RCC 7860 (cell line): ENCODE data around the gene NUDT2.
A peak's percentile ranks its signal among the peaks of the same experiment; 100 is the strongest.
"Not testable (repeated sequence)": the region's sequence is repeated elsewhere in the genome, so short reads cannot be mapped to it uniquely, and the experiment has no call there.

Experiments used
- DNase-seq: peaks from one replicate; pipeline ENCODE4 v3.0.0-alpha.2; 2015; ENCODE audit warnings: low spot score
- FAIRE-seq: peaks from 2 replicates; lab custom pipeline; 2012; peaks lifted over from hg19 to GRCh38; lab: Jason Lieb, UNC

NUDT2 gene

DNA sequence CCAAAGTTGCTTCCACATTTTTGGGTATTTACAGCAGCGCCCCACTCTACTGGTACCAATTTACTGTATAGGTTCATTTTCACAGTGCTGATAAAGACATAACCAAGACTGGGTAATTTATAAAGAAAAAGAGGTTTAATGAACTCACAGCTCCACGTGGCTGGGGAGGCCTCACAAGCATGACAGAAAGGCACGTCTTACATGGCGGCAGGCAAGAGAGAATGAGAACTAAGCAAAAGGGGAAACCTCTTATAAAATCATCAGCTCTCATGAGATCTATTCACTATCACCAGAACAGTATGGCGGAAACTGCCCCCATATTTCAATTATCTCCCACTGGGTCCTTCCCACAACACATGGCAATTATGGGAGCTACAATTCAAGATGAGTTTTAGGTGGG is 39.4 kb downstream of the NUDT2 start:
- not testable (repeated sequence) for DNase-seq, FAIRE-seq

DNA sequence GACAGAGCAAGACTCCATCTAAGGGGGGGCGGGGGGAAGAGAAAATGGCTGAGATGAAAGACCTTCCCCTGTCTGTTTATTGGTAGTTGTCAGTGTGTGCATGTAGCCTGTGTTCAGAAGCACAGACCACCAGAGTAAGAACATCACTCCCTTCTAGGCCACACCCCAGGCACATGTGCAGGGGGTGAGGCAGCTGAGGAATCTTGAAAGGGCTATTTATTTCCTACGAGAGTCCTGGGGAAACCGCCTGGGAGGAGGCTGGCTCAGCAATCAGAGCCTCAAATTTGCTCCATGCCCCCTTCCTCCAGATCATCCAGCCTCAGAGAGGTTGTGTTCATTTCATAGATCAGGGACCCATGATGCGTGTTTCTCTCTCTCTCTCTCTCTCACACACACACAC is 40.3 kb downstream of the NUDT2 start:
- FAIRE-seq, result no peak
- no peak for DNase-seq

DNA sequence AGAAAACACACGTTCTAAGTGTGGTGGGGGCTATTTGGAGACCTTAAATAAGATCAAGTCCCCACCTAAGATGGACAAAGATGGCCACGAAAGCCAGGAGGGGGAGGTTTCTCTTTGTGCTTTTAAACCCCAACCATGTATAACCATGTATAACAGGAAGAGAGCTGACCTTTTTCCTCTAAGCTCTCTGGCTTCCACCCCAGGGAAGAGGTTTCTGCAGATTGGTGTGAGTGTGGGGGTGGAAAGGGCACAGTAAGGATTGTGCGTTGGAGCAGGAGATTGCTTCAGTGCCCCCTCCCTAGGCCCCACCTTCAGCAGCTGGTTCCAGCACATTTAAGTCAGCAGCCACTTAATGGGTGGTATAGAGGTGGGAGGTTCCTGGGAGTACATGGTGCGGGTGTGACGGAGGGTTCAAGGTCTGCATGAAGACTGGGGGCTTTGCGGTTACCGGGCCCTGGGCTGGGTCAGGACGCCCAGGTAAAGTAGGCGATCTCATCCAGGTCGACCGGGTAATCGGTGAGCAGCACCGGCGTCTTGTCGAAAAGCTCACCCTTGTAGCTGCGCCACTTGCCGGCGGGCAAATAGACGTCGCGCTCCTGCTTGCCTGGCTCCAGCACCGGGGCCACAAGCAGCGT is 41.1 kb downstream of the NUDT2 start:
- DNase-seq (no peak), FAIRE-seq (no peak)

DNA sequence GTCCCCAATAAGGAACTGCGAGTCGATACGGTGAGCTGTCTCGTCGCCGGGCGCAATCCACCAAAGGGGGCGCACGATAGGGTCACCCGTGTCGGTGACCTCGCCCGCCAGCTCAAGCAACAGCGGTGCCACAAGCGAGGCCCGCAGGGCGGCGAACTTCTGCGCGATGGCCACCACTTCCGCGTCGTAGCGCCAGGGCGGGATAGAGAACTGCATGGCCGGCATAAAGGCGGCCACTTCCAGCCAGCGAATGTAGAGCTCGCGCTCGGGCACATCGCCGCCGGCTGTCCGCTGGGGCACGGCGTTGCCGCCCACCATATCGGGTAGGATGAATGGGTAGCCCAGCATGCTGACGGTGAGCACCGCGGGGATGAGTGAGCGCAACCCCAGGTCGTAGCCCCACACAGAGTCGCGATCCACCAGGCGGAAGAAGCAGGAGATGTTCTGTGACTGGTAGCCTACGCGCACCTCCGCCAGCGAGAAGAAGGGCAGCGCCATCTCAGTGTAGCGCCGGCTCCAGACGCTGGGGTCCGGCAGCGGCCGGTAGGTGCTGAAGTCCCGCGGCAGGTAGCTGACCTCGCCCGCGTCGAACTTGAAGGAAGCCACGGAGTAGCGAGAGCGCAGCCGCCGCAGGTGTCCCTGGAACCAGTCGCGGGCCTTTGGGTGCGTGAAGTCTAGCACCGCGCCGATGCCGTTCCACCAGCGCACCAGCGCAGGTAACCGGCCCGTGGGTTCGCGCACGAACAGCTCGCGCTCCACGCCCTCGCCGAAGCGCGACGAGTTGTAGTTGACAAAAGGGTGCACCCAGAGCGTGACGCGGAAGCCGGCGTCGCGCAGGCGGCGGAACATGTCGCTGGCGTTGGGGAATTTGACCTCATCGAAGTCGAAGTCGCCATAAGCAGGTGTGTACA is 41.9 kb downstream of the NUDT2 start:
- FAIRE-seq (no peak), DNase-seq (no peak)

DNA sequence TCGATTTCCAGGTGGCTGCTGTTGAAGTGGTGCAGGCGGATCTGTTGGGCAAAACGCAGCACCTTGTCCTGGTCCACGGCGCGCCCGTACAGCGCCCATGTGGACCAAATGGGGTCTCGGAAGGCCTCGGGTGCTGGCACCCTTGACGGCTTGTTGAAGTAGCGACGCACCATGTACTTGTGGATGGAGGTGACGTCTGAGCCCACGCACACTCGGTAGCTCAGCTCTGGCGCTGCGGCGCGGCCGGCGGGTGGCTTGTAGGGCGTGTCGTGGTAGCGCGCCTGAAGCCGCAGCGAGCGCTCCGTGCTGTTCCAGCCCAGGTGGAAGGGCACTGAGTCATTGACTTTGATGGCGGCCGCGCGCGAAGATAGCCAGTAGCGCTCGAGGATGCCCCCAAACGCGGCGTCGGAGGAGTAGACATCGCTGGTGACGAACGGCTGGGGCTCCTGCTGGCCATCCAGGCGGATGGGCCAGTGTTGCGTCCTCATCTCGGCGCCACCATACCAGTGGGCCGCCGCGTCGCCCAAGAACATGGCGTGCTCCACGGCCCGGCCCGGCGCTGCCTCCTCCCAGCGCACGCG is 42.6 kb downstream of the NUDT2 start:
- no peak for FAIRE-seq

DNA sequence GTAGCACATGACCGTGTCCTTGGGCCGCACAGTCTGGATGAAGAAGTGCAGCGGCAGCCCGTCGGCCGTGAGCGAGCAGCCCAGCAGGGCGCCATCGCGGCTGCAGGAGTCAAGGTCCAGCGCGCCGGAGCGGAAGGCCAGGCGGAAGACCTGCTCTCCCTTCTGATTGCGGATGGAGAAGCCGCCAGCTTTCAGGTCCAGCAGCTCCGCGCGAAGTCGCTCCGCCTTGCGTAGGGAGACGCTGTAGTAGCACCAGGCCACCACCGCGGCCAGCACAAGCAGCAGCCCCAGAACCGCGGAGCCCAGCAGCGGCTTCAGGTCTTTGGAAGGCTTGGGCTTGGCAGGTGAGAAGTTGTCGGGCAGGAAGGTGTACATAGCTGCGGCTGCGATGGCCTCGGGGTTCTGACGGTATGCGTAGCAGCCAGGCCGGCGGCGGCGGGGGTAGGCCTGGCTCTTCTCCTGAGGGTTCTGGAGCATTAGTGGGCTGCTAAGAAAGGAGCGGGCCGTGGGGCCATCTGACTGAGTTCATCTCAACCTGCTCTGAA is 43.2 kb downstream of the NUDT2 start:
- DNase-seq, result no peak
- no peak for FAIRE-seq

More for the DNA sequence above, 42.6 kb downstream of the NUDT2 start:
- DNase-seq, result no peak

DNA sequence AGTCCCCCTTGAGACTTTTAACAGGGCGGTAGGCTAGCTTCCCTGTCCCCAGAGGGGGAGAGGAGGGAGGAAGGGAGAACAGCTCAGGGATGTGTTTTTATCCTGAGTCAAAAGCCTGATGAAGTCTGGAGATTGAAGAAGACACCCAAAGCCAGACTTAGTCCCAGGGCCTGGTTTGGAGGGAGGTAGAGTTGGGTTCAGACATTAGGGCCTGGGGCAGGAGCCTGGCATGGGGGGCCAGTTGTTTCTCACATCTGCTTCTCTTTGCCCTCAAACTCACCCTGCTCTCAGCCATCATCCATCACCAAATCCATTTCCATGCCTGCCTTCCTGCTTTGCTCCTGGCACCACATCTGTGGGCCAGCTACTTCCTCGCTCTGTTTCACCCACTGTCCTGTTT is 44.4 kb downstream of the NUDT2 start:
- no peak for FAIRE-seq

DNA sequence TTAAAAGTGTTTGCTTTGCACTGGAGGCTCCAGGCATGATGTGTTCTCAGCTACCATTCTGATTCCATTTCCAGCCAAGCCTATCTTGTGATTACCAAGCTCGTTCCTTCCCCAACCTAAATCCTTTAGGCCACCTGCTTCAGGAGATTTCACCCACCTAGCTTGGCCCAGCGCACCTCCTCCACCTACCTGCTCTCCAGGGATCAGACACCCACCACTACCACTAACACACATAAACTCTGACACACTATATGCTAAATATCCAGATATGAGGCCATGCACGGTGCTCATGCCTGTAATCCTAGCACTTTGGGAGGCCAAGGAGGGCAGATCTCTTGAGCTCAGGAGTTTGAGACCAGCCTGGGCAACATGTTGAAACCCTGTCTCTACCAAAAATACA is 45.0 kb downstream of the NUDT2 start:
- no peak for FAIRE-seq

More for the DNA sequence above, 44.4 kb downstream of the NUDT2 start:
- DNase-seq, result no peak

DNA sequence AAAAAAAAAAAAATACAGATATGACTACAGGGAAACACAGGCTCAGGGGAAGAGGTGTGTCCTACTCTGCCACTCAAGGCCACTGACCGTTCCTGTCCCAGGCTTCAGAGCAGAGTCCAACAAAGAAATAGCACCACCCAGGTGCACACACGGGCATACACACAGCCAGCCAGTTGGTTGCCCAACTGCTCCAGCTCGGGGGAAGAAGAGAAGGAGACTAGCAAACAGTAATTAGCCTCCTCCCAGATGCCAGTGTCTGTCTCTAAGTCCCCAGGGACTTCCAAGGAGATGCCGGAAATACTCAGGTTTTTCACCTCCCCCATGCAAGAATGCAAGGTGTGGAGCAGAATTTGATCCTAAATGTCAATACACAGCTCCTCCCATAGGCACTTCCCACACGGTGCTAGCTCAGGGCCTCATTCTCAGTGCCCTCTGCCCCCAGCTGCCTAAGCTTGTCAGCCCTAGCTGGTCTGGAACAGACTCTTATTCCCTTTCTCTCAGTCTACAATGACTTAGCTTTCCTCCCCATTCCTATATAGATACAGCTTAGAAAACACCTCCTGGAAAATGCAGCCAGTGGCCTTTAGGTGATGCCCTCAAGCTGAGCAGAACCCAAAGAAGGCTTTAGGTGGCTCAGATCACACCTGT is 45.7 kb downstream of the NUDT2 start:
- FAIRE-seq (no peak), DNase-seq (no peak)

More for the DNA sequence above, 45.0 kb downstream of the NUDT2 start:
- no peak for DNase-seq

DNA sequence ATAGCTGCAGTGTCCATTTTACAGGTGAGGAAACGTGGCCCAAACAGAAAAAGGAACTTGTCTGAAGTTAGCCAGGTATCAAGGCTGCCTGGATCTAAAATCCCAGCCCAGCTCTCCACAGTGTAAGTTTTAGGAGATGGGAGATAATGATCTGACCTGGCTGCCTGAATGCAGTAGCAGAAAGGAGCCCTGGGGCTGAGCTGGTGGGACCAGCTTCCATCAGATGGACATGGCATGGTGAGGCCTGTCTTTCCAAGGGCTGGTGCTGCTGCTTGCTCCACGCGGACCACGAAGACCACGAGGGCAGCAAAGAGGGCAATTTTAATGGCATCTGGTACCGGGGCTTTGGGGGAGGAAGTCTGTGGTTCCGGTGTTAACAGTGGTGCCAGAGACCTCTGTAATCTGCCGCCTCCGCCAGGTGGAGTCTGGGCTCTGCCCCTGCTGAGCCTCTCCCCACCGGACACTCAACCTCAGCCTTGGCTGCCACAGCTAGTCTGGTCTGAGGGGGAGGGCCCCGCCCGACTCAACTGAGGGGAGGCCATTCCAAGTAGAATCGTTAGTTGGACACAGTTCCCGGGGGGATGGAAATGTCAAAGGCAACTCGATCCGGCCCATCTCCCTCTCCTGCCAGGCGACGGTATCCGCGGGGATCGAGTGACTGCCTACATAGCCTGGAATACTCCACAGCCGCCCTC is 46.7 kb downstream of the NUDT2 start:
- no peak for FAIRE-seq
- peak; percentile 41 for DNase-seq

DNA sequence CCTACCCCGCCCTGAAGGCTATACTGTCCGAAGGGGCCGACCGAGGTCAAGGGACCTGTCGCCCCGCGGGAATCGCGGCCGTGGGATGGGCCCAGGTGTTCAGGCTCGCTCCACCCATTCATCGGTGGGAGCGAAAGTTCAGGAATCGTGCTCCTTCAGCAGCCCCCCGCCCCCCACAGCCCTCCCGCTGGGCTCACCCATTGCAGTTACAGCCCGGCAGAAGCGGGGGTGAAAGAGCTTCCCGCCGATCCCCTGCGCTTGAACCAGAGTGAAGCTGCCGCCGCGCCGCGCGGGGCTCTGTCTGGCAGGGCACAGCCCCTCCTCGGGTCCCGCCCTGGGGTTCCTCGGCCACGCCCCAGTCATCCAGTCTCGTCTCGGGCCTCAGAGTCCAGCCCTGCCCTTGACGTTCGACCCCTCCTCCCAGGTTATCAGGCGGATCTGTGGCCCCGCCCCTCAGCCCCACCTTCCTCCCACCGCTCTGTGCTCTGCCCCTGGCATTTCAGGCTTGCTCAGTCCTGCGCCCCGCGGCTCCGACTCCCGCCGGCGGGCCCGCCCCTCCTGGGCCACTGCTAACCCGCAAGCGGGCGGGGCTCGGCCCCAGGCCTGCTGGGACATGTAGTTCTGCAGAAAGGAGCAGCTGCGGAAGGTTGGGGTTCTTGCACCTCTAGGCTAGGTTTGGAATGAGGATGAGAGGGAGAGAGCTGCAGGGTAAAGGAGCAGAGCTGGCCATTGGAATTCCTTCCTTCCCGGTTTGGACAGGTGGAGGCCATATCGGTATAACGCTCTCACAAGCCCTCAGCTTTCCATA is 47.4 kb downstream of the NUDT2 start, which contains the start of gene MYORG:
Gene MYORG (minus strand): TSS at position 303 of the 808 bp plus-strand sequence. CDS start 3,955 bp downstream, outside the sequence.
- DNase-seq (peak; percentile 90), FAIRE-seq (peak; percentile 81)

DNA sequence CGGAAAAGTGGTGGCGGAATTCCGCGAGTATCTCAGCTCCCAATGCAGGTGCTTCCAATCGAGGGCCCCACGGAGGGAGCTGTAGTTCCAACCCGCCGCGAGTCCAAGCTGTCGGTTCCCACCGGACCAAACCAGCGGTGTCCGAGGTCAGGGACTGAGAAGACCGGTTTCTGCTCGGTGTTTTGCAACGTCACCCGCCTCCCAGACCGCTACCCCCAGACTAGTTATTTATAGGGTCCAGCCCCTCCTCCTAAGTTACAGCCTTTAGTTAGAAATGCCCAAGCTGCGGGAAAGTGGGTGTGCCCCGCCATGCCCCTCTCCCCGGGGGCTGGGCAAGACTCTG is 48.0 kb downstream of the NUDT2 start:
- DNase-seq, result no peak
- FAIRE-seq, result no peak

DNA sequence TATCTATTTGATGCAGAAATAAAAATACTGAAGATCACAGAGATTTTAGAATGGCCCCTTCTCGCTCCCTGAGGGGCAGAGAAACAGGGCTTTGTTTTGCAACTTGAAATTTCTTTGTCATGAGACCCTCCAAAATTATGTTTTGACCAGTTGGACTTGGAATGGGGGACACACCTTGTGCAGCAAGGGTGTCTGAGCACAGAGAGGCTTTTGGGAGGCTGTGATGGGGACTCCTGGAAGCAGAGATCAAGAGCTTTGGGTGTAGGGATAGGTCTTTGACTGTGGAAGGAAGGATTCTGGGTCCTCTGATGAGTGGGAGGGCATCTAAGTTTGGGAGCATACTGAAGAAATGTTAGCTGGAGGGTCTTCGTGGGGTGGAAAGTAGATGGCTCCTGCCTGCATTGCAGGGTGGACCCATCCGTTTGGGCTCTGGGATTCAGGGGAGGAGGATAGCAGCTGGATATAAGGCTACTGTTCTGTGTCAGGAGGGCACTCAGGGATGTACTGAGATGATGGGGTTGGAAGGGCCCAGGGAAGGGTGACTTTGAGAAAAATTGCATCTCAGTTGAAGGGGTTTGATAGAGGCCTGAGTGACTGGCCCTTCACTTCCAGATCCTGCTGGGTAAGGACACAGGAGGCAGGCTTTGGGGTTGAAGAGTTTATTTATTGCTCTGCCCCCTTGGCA is 49.1 kb downstream of the NUDT2 start:
- FAIRE-seq, result no peak
- DNase-seq, result no peak

DNA sequence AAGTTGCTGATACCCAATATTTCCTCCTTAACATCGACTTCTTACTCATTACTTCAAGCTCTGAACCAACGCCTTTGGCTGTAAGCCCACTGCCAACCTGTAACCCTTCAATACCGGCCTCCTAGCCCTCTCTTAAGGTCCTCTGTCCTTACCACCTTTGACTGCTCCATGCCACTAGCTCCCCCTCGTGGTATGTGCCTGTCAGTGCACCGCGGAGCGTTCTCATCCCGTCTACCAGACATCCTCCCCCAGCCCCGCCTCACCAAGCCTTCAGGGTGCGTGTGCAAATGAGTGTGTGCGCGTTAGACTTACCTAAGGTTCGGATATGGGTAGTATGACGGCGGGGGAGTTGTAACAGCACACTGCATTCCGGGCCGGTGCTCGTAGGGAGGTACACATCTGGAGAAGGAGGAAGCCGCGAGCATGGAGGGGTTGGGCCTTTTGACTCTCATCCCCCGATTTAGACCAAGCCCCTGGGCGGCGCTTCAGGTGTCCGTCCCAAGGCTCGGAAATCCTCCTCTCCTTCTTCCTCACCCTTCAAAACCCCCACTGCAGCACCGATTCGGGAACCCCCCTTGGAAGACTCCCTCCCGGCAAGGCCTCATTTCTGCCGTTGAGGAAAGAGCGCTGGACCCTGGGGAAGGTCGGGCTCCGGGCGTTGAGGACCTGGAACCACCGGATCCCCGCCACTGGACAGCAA is 50.1 kb downstream of the NUDT2 start:
- no peak for FAIRE-seq

DNA sequence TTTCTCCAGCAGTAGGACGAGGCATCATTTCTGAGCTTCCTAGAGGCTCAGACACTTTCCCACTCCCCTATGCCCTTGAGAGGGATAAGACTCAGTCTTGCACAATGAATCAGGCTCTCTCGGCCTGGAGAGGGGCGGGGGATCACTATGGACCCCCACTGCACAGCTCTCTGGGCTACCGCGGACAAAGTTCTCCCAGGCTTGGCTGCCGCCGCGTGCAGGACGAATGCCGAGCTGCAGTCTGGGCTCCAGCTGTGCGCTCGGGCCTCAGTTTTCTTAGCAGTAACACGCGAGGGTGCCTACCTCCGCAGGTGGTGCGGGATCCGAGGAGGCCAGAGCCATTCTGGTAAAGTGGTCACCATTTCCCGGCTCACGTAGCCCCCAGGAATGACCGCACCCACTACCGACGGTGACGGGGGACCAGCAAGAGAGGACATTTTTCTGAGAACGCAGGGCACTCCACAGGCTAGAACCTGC is 50.7 kb downstream of the NUDT2 start:
- FAIRE-seq, result no peak

More for the DNA sequence above, 50.1 kb downstream of the NUDT2 start:
- peak; percentile 31 for DNase-seq

DNA sequence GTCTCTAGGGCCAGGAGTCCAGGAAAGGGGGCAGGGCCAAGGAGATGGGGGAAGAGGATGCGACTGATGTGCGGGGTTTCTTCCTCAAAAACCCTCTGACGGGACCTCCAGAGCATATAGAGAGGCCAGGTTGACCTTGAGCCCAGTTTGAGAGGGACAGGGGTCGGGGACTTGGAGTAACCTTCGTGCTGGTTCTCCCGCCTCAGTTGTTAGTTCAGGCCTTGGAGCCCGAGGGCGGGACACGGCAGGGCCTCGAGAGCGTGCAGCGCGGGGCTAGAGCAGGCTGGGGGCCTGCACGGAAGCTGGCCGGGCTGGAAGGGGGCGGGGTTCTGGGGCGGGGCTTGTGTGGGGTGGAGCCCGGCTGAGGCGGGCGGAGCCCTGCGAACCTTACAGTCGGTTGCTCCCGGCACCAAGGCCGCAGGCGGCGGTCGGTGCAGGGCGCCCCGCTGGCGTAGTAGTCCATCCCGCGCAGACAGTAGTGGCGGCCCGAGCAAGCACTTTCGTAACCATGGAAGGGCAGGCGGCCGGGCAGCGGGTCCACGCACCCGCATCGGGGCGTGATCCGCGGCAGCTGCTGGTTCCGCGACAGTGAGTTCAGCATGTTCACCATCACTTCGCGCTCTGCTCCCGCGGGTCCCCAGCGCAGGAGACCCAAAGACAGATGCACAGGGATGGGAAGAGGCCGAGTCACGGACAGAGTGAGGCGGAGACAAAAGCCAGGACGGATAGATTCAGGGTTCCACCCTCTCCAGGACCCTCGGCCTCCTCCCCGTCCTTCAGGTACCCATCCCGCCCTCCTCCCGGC is 51.3 kb downstream of the NUDT2 start:
- FAIRE-seq (no peak), DNase-seq (no peak)

More for the DNA sequence above, 50.7 kb downstream of the NUDT2 start:
- no peak for DNase-seq

DNA sequence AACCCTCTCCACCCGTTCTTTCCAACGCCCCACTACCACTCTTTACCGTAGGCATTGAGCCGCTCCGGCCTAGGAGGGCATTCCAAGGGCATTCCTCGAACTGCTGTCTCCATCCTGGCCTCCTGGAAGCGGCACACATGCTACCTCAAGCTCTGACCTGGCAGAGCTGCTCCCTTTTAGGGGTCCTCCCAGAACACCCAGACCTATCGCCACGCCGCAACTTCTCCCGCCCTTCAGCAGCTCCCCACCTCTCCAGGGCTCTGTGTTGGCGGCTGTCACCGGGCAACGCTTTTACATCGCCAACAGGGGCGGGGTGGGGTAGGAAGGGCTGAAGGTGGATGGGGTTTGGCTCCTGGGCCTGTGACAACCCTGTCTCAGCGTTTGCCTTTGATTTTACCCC is 52.0 kb downstream of the NUDT2 start:
- DNase-seq, result no peak
- no peak for FAIRE-seq
